BLaER1 treated with 17β-estradiol and CSF1 and Interleukin-3, amounts not matched to agents 10 nM and 100 nM (cell line): ENCODE measurements around the gene HEXA.

ENCODE experiments used
- H3K27ac ChIP-seq, 11 experiments: shearing (Covaris generic); formaldehyde crosslinking; 2 replicates each; pipeline ENCODE4 v1.8.1; 2022
- H3K27me3 ChIP-seq, 11 experiments: shearing (Covaris generic); formaldehyde crosslinking; 2 replicates each; pipeline ENCODE4 v1.8.1; 2022
- H3K36me3 ChIP-seq, 11 experiments: shearing (Covaris generic); formaldehyde crosslinking; 2 replicates each; pipeline ENCODE4 v1.8.1; 2022
- H3K4me1 ChIP-seq, 10 experiments: shearing (Covaris generic); formaldehyde crosslinking; 2 replicates each; pipeline ENCODE4 v1.8.1; 2022
- H3K4me2 ChIP-seq, 11 experiments: shearing (Covaris generic); formaldehyde crosslinking; 2 replicates each; pipeline ENCODE4 v1.8.1; 2022
- H3K4me3 ChIP-seq, 10 experiments: shearing (Covaris generic); formaldehyde crosslinking; 2 replicates each; pipeline ENCODE4 v1.8.1; 2022
- H3K9ac ChIP-seq, 11 experiments: shearing (Covaris generic); formaldehyde crosslinking; 2 replicates each; pipeline ENCODE4 v1.8.1; 2022
- H3K9me3 ChIP-seq, 11 experiments: shearing (Covaris generic); formaldehyde crosslinking; replicated peaks in 1 of 11; 2 replicates each; pipeline ENCODE4 v1.8.1; 2022
- H4K20me1 ChIP-seq, 11 experiments: shearing (Covaris generic); formaldehyde crosslinking; 2 replicates each; pipeline ENCODE4 v1.8.1; 2022
- Cebpa-rat ChIP-seq, 11 experiments: shearing (Covaris generic); IDR thresholded peaks; 2 replicates each; pipeline ENCODE4 v1.8.1; 2022

Gene HEXA

GRCh38 chr15:72344602-72345001, 31.2 kb downstream of the HEXA start:
- Histone ChIP-seq H4K20me1 (peaks cover 0 to 90% (median 0%) of the 10 kb centered on the region in 11 experiments; a peak in 9 of 22 replicates), H3K4me3 (no peak overlapping the region), H3K36me3 (peaks cover 78 to 100% (median 85%) of the 10 kb centered on the region in 11 experiments), H3K9me3 (no peaks in the 10 kb centered on the region), H3K27me3 (no peaks in the 10 kb centered on the region), H3K4me2 (no peak overlapping the region), H3K27ac (no peak overlapping the region), H3K9ac (no peak overlapping the region), H3K4me1 (peaks cover 0 to 20% (median 0%) of the 10 kb centered on the region in 10 experiments; a peak in 5 of 20 replicates)
- no peak for TF ChIP-seq Cebpa-rat (IDR thresholded peaks at IDR 0.05)

GRCh38 chr15:72342385-72342784, 33.4 kb downstream of the HEXA start:
- no peak overlapping the region for H3K27ac ChIP-seq
- H3K9me3 ChIP-seq, result no peaks in the 10 kb centered on the region
- peaks cover 72 to 100% (median 80%) of the 10 kb centered on the region in 11 experiments for H3K36me3 ChIP-seq
- no peak overlapping the region for H3K4me2 ChIP-seq
- H4K20me1 ChIP-seq, result peaks cover 0 to 81% (median 0%) of the 10 kb centered on the region in 11 experiments; a peak in 9 of 22 replicates
- H3K4me1 ChIP-seq, result peaks cover 0 to 28% (median 0%) of the 10 kb centered on the region in 10 experiments; a peak in 4 of 20 replicates
- H3K27me3 ChIP-seq, result no peaks in the 10 kb centered on the region
- H3K9ac ChIP-seq, result no peak overlapping the region
- H3K4me3 ChIP-seq, result no peak overlapping the region
- TF ChIP-seq Cebpa-rat (IDR thresholded peaks at IDR 0.05), result no peak

DNA sequence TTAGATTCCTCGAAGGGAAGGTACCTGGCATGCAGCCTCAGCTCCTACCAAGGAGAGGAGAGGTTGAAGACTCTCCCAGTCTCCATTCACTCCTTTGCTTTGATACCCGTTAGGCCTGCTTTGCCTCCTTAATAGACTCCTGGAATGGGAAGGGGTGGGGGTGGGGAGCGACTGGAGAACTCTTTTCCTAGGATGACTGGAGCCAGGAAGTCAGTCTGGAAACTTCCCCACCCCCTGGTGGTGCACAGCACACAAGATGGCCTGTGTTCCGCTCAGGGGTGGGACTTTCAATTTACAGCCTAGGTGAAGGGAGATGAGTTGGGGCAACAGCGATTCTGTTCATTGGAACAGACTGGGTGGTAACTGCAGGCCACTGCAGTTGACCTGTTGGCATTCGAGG, 34.5 kb downstream of the HEXA start:
- H3K27ac ChIP-seq, result no peak overlapping the region
- H3K27me3 ChIP-seq, result no peaks in the 10 kb centered on the region
- H4K20me1 ChIP-seq, result peaks cover 0 to 70% (median 0%) of the 10 kb centered on the region in 11 experiments; a peak in 9 of 22 replicates
- H3K9me3 ChIP-seq, result no peaks in the 10 kb centered on the region
- no peak overlapping the region for H3K4me2 ChIP-seq
- H3K4me1 ChIP-seq, result peaks cover 0 to 28% (median 0%) of the 10 kb centered on the region in 10 experiments; a peak in 4 of 20 replicates
- H3K4me3 ChIP-seq, result no peak overlapping the region
- peaks cover 70 to 100% (median 80%) of the 10 kb centered on the region in 11 experiments for H3K36me3 ChIP-seq
- TF ChIP-seq Cebpa-rat (IDR thresholded peaks at IDR 0.05), result no peak
- H3K9ac ChIP-seq, result no peak overlapping the region

- H3K9me3 ChIP-seq, result peaks cover 0 to 5% (median under 1%) of the 10 kb centered on the region in 11 experiments; a peak in 11 of 22 replicates
- peaks cover 0 to 61% (median 0%) of the 10 kb centered on the region in 11 experiments; a peak in 9 of 22 replicates for H4K20me1 ChIP-seq
- H3K36me3 ChIP-seq, result peaks cover 60 to 95% (median 71%) of the 10 kb centered on the region in 11 experiments
- H3K4me2 ChIP-seq, result peak overlapping the region in 2 of 11 experiments; percentile 18 to 24; a peak in 1 of 22 replicates
- TF ChIP-seq Cebpa-rat (IDR thresholded peaks at IDR 0.05), result no peak
- no peaks in the 10 kb centered on the region for H3K27me3 ChIP-seq
- H3K27ac ChIP-seq, result peak overlapping the region in 3 of 11 experiments; percentile 0 to 39 (median 36); a peak in 4 of 22 replicates
- H3K9ac ChIP-seq, result no peak overlapping the region; a peak in 1 of 22 replicates
- peaks cover 0 to 28% (median 0%) of the 10 kb centered on the region in 10 experiments; a peak in 4 of 20 replicates for H3K4me1 ChIP-seq
- H3K4me3 ChIP-seq, result no peak overlapping the region
These were observed 35.4 kb downstream of the HEXA start for GRCh38 chr15:72340366-72340765.

DNA sequence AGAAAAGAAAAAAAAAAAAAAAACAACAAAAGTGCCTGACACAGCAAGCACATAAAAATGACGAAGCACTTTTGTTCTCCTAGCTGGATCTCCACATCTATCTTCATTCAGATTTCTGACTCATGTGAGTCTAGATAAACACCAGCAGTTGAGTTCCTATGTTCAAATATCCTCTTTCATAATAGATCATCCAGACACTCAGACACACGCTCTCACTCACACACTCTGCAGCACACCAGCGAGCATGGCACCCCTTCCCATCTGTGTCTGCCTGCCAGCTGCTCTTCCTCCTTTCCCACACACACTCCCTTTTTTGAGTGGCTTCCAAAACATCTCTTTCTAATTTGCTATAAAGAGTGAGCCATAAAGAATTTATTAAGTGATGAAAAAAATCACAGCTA, 36.0 kb downstream of the HEXA start:
- Histone ChIP-seq H3K36me3 (peaks cover 60 to 89% (median 71%) of the 10 kb centered on the region in 11 experiments), H3K9me3 (peaks cover 0 to 11% (median 5%) of the 10 kb centered on the region in 11 experiments; a peak in 12 of 22 replicates), H4K20me1 (peaks cover 0 to 56% (median 0%) of the 10 kb centered on the region in 11 experiments; a peak in 7 of 22 replicates), H3K4me1 (peaks cover 0 to 28% (median 0%) of the 10 kb centered on the region in 10 experiments; a peak in 4 of 20 replicates), H3K4me3 (no peak overlapping the region), H3K9ac (no peak overlapping the region; a peak in 1 of 22 replicates), H3K27me3 (no peaks in the 10 kb centered on the region), H3K4me2 (peak overlapping the region in 2 of 11 experiments; percentile 18 to 24; a peak in 1 of 22 replicates), H3K27ac (peak overlapping the region in 2 of 11 experiments; percentile 36 to 39; a peak in 5 of 22 replicates)
- no peak for TF ChIP-seq Cebpa-rat (IDR thresholded peaks at IDR 0.05)

DNA sequence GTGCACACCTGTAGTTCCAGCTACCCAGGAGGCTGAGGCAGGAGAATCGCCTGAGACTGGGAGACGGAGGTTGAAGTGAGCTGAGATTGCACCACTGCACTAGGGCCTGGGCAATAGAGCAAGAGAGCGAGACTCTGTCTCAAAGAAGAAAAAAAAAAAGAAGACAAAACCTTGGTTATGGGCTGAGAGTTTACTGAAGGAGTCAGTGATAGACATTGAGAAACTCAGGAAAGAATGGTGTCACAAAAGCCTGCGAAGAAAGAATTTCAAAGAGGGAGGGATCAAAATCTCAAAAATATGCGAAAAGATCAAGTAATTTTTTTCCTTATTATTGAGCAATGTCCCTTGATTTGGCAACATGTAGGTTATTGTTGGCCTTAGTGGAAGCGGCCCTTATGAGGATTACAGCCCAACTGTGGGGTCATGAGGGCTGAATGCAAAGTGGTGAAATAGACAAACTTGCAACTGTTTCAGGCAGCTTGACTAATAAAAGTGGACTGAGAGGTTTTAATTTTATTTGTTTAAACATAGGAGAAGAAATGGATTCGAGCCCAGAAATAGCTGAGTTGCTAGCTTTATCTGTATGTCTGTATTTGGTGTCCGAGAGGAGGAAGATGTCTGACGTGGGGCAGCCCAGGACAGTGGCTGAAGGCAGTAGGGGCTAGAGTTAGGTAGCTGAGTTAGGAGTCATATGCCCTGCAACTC, 37.0 kb downstream of the HEXA start:
- TF ChIP-seq Cebpa-rat (IDR thresholded peaks at IDR 0.05), result 0 out of 22 replicates have a peak, but pooled peaks of 1 of the 11 experiments have one; percentile 26
- peak overlapping the region in 2 of 11 experiments; percentile 13 to 24; a peak in 2 of 22 replicates for H3K27ac ChIP-seq
- no peaks in the 10 kb centered on the region for H3K27me3 ChIP-seq
- H3K9me3 ChIP-seq, result peaks cover 0 to 12% (median 5%) of the 10 kb centered on the region in 11 experiments; a peak in 12 of 22 replicates
- H3K4me3 ChIP-seq, result no peak overlapping the region
- peaks cover 0 to 46% (median 0%) of the 10 kb centered on the region in 11 experiments; a peak in 6 of 22 replicates for H4K20me1 ChIP-seq
- H3K4me1 ChIP-seq, result peaks cover 0 to 28% (median 0%) of the 10 kb centered on the region in 10 experiments; a peak in 4 of 20 replicates
- H3K9ac ChIP-seq, result no peak overlapping the region
- peak overlapping the region in 1 of 11 experiments; percentile 24; a peak in 1 of 22 replicates for H3K4me2 ChIP-seq
- peaks cover 54 to 85% (median 66%) of the 10 kb centered on the region in 11 experiments for H3K36me3 ChIP-seq

DNA sequence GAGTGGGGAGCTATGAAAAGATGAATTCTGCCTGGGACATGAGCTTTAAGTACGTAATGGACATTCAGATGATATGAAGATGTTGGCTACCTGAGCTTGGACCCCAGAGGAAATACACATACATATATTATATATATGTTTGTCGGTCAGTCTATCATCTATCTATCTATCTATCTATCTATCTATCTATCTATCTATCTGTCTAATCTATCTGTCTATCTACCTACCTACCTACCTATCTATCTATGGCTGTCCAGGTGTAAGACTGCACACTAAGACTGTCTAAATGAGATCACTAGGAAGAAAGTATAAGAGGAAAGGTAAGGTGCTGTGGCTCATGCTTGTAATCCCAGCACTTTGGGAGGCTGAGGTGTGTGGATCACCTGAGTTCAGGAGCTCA, 37.7 kb downstream of the HEXA start:
- H3K9me3 ChIP-seq, result peaks cover 0 to 12% (median 5%) of the 10 kb centered on the region in 11 experiments; a peak in 12 of 22 replicates
- H3K4me1 ChIP-seq, result peaks cover 0 to 28% (median 0%) of the 10 kb centered on the region in 10 experiments; a peak in 4 of 20 replicates
- H3K4me3 ChIP-seq, result no peak overlapping the region
- H3K27me3 ChIP-seq, result no peaks in the 10 kb centered on the region
- peaks cover 0 to 40% (median 0%) of the 10 kb centered on the region in 11 experiments; a peak in 4 of 22 replicates for H4K20me1 ChIP-seq
- H3K4me2 ChIP-seq, result no peak overlapping the region
- TF ChIP-seq Cebpa-rat (IDR thresholded peaks at IDR 0.05), result no peak
- no peak overlapping the region for H3K27ac ChIP-seq
- no peak overlapping the region for H3K9ac ChIP-seq
- H3K36me3 ChIP-seq, result peaks cover 48 to 85% (median 62%) of the 10 kb centered on the region in 11 experiments

GRCh38 chr15:72334842-72335241, 41.0 kb downstream of the HEXA start:
- peaks cover 0 to 10% (median 0%) of the 10 kb centered on the region in 10 experiments; a peak in 3 of 20 replicates for H3K4me1 ChIP-seq
- H3K4me3 ChIP-seq, result no peak overlapping the region
- no peak overlapping the region for H3K27ac ChIP-seq
- H3K27me3 ChIP-seq, result no peaks in the 10 kb centered on the region
- H3K4me2 ChIP-seq, result no peak overlapping the region
- peaks cover 0 to 12% (median 5%) of the 10 kb centered on the region in 11 experiments; a peak in 12 of 22 replicates for H3K9me3 ChIP-seq
- TF ChIP-seq Cebpa-rat (IDR thresholded peaks at IDR 0.05), result no peak
- H4K20me1 ChIP-seq, result peaks cover 0 to 13% (median 0%) of the 10 kb centered on the region in 11 experiments; a peak in 1 of 22 replicates
- H3K36me3 ChIP-seq, result peaks cover 28 to 92% (median 45%) of the 10 kb centered on the region in 11 experiments; a peak in 20 of 22 replicates
- H3K9ac ChIP-seq, result no peak overlapping the region

DNA sequence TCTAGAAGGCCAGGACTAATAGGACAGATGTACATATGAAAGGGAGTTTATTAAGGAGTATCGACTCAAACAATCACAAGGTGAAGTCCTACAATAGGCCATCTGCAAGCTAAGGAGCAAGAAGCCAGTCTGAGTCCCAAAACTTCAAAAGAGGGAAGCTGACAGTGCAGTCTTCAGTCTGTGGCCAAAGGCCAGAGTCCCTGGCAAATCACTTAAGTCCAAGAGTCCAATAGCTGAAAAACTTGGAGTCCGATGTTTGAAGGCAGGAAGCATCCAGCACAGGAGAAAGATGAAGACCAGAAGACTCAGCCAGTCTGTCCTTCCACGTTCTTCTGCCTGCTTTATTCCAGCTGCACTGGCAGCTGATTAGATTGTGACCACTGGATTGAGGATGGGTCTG, 44.8 kb downstream of the HEXA start:
- Histone ChIP-seq H3K9ac (no peak overlapping the region), H3K4me3 (no peak overlapping the region), H4K20me1 (no peaks in the 10 kb centered on the region; a peak in 1 of 22 replicates), H3K36me3 (peaks cover 33 to 96% (median 48%) of the 10 kb centered on the region in 11 experiments), H3K4me2 (no peak overlapping the region), H3K27me3 (no peaks in the 10 kb centered on the region), H3K4me1 (no peaks in the 10 kb centered on the region), H3K9me3 (peaks cover 4 to 15% (median 9%) of the 10 kb centered on the region in 11 experiments; a peak in 16 of 22 replicates), H3K27ac (no peak overlapping the region)
- TF ChIP-seq Cebpa-rat (IDR thresholded peaks at IDR 0.05), result no peak
